Prostate gland (tissue), 2 donors: ENCODE data around the gene CHCT1. TPM values are rescaled to one million over a fixed set of nuclear protein-coding genes. Genes with fewer than 3 reads are reported as not detected.
"Not testable (repeated sequence)": the region's sequence is repeated elsewhere in the genome, so short reads cannot be mapped to it uniquely, and the experiment has no call there.

Source experiments
- DNase-seq: peaks from one replicate; pipeline ENCODE4 v3.0.0-alpha.2; 2019; ENCODE audit warnings: low spot score
- H3K27ac ChIP-seq, 2 donors: fragments of 200-600 bp; sonication (generic); 2 replicates each; pipeline ENCODE4 v1.5.1; 2017 to 2019
- H3K27me3 ChIP-seq: fragments of 200-600 bp; sonication (generic); replicated peaks from 2 replicates; pipeline ENCODE4 v1.5.1; 2019; ENCODE audit not compliant: insufficient read depth
- H3K36me3 ChIP-seq, 2 donors: fragments of 200-600 bp; sonication (generic); 1 replicate in 1 of 2; 2 replicates in 1 of 2; pipeline versions ENCODE4 v1.5.1 to v1.8.1; 2017 to 2019
- H3K4me1 ChIP-seq: fragments of 200-600 bp; sonication (generic); replicated peaks from 2 replicates; pipeline ENCODE4 v1.5.1; 2019
- H3K4me3 ChIP-seq, 2 donors: fragments of 200-600 bp; sonication (generic); 2 replicates each; pipeline ENCODE4 v1.5.1; 2017 to 2019
- H3K9me3 ChIP-seq: fragments of 200-600 bp; sonication (generic); 2 replicates; pipeline ENCODE4 v1.5.1; 2017
- CTCF ChIP-seq, 4 experiments: fragments of 200-600 bp in 2 of 4; fragments of 450-650 bp in 2 of 4; sonication (generic) in 2 of 4; IDR thresholded peaks; 1 replicate in 3 of 4; 2 replicates in 1 of 4; pipeline ENCODE4 v1.5.1; 2016 to 2019; ENCODE audit warnings: antibody characterized with exemption in 4 of 4, mild to moderate bottlenecking in 2 of 4, moderate library complexity in 2 of 4
- POLR2A ChIP-seq: fragments of 450-650 bp; IDR thresholded peaks from one replicate; pipeline ENCODE4 v1.6.1; 2016; ENCODE audit warnings: antibody characterized with exemption, mild to moderate bottlenecking
- POLR2AphosphoS5 ChIP-seq: sonication (generic); formaldehyde crosslinking; IDR thresholded peaks from one replicate; pipeline ENCODE4 v1.6.1; 2017; ENCODE audit warnings: antibody characterized with exemption
- WGBS: methylation state at CpG from one replicate; pipeline ENCODE4 v1.1.5; 2018; 5-methylcytosine and 5-hydroxymethylcytosine counted together
- intact Hi-C: fragments of 100-400 bp; cut with DNase I; formaldehyde crosslinking; loops from one replicate; pipeline ENCODE4 v1.14.2; 2022
- total RNA-seq, 2 donors: library from RNA; depleted of rRNA; stranded (reverse); fragments of >200 nt; gene quantifications; one replicate each; pipeline ENCODE4 v1.1.0, GENCODE V29; 2016

CHCT1 gene
- 1 to 10 TPM in 1 of 2 donors, not detected in 1; 5.9 TPM for total RNA-seq

GRCh38 chr17:60422162-60422665, at the start of gene CHCT1:
Gene CHCT1, plus strand, starts transcription at chr17:60422489. Its CDS starts 104 bp downstream, at chr17:60422593.
- H3K27ac ChIP-seq, result no peak within 1 kb of the TSS
- H3K27me3 ChIP-seq, result no peaks in the 10 kb centered on the region
- DNase-seq, result no peak
- H3K4me1 ChIP-seq, result no peaks in the 10 kb centered on the region
- TF ChIP-seq POLR2AphosphoS5 (no peak), CTCF (IDR thresholded peaks at IDR 0.05) (no peak)
- no peaks in the 10 kb centered on the region for H3K9me3 ChIP-seq
- intact Hi-C loops, result no loop called here
- 78% methylated on average over 18 of the region's 18 CpGs for WGBS
- peak within 1 kb of the TSS; percentile 30 for H3K4me3 ChIP-seq
- no peaks in the 10 kb centered on the region for H3K36me3 ChIP-seq

- Histone ChIP-seq H3K4me3 (no peak overlapping the region), H3K27ac (no peak overlapping the region), H3K36me3 (no peaks in the 10 kb centered on the region), H3K4me1 (no peaks in the 10 kb centered on the region), H3K27me3 (no peaks in the 10 kb centered on the region), H3K9me3 (no peaks in the 10 kb centered on the region)
- 95% methylated on average over 6 of the region's 6 CpGs for WGBS
- intact Hi-C loops, result no loop called here
- DNase-seq, result no peak
- TF ChIP-seq POLR2AphosphoS5 (no peak), CTCF (IDR thresholded peaks at IDR 0.05) (no peak), POLR2A (no peak)
Measured at GRCh38 chr17:60372790-60373483, 49.4 kb upstream of the CHCT1 start.

- intact Hi-C loops, H3K27ac ChIP-seq: not testable (repeated sequence)
- 97% methylated on average over 1 of the region's 1 CpG for WGBS
Measured at GRCh38 chr17:60378187-60378586, 44.1 kb upstream of the CHCT1 start.

GRCh38 chr17:60379461-60379860, 42.8 kb upstream of the CHCT1 start:
- H3K27me3 ChIP-seq, H3K27ac ChIP-seq, intact Hi-C loops, DNase-seq, H3K4me1 ChIP-seq, H3K36me3 ChIP-seq, H3K9me3 ChIP-seq, H3K4me3 ChIP-seq: not testable (repeated sequence)
- 24% methylated on average over 3 of the region's 3 CpGs for WGBS

More at GRCh38 chr17:60378187-60378586, 44.1 kb upstream of the CHCT1 start:
- H3K27me3 ChIP-seq, H3K36me3 ChIP-seq, H3K9me3 ChIP-seq, H3K4me3 ChIP-seq, H3K4me1 ChIP-seq, DNase-seq: not testable (repeated sequence)

GRCh38 chr17:60381958-60382357, 40.3 kb upstream of the CHCT1 start:
- TF ChIP-seq POLR2AphosphoS5, result no peak
- TF ChIP-seq POLR2A, result no peak
- TF ChIP-seq CTCF (IDR thresholded peaks at IDR 0.05), result no peak
- DNase-seq, result no peak
- Histone ChIP-seq H3K27ac (no peak overlapping the region), H3K9me3 (no peaks in the 10 kb centered on the region), H3K4me1 (no peaks in the 10 kb centered on the region), H3K27me3 (no peaks in the 10 kb centered on the region), H3K36me3 (no peaks in the 10 kb centered on the region), H3K4me3 (no peak overlapping the region)
- intact Hi-C loops, result no loop called here
- 62% methylated on average over 4 of the region's 4 CpGs for whole genome bisulfite sequencing

GRCh38 chr17:60383379-60383778, 38.9 kb upstream of the CHCT1 start:
- no peak for DNase-seq
- no peak for TF ChIP-seq POLR2A
- TF ChIP-seq CTCF (IDR thresholded peaks at IDR 0.05), result no peak
- no peak for TF ChIP-seq POLR2AphosphoS5
- WGBS, result 74% methylated on average over 3 of the region's 3 CpGs
- intact Hi-C loops, result no loop called here
- no peaks in the 10 kb centered on the region for H3K36me3 ChIP-seq
- H3K27me3 ChIP-seq, result no peaks in the 10 kb centered on the region
- H3K4me1 ChIP-seq, result no peaks in the 10 kb centered on the region
- no peak overlapping the region for H3K4me3 ChIP-seq
- H3K27ac ChIP-seq, result no peak overlapping the region
- H3K9me3 ChIP-seq, result no peaks in the 10 kb centered on the region

- intact Hi-C loops, H3K36me3 ChIP-seq, H3K4me3 ChIP-seq, H3K9me3 ChIP-seq, H3K27me3 ChIP-seq, H3K27ac ChIP-seq, H3K4me1 ChIP-seq, DNase-seq: not testable (repeated sequence)
- 96% methylated on average over 7 of the region's 7 CpGs for WGBS
Measured at GRCh38 chr17:60384921-60385320, 37.4 kb upstream of the CHCT1 start.
